HCT116 (cell line): ENCODE data around the gene WWOX. TPM values are rescaled to one million over a fixed set of nuclear protein-coding genes. Genes with fewer than 3 reads are reported as not detected.

Experiments
- ATAC-seq: fragments of 200-7000 bp; cut with Tn5 transposase; 2 replicates; pipeline ENCODE4 v1.9.1; 2020; ENCODE audit warnings: mild to moderate bottlenecking, moderate library complexity
- BruUV-seq: library from RNA; stranded (reverse); fragments of 400-500 nt; replicated peaks from 2 replicates; lab custom pipeline; 2021; lab: Mats Ljungman, UMichigan
- CTCF ChIA-PET: fragments of 300-600 bp; sonication (Branson Sonifier 250); formaldehyde crosslinking; loops from one replicate; lab custom pipeline; 2021; ENCODE audit warnings: antibody characterized with exemption; lab: Charles Lee
- POLR2A ChIA-PET: fragments of 300-600, 350-600 bp; sonication (Branson Sonifier 250); formaldehyde crosslinking; loops from one replicate; lab custom pipeline; 2021; ENCODE audit warnings: antibody characterized with exemption; lab: Charles Lee
- RAD21 ChIA-PET, 2 experiments: fragments of 300-600 bp; sonication (Branson Sonifier 250); formaldehyde crosslinking; loops; one replicate each; lab custom pipeline; 2023; ENCODE audit warnings: low total read pairs in 2 of 2; ENCODE audit not compliant: uncharacterized antibody in 2 of 2, unreplicated experiment in 2 of 2, low non-redundant PET in 1 of 2; lab: Charles Lee
- DNase-seq: peaks from one replicate; pipeline ENCODE4 v3.0.0-alpha.2; 2010; ENCODE audit warnings: low read depth, low spot score
- H2AFZ ChIP-seq: fragments of 200-600 bp; shearing (Covaris generic), sonication (generic); 2 replicates; pipeline ENCODE4 v1.6.1; 2017; ENCODE audit warnings: low read depth, mixed run types, mixed read lengths, antibody characterized with exemption, low read length; ENCODE audit not compliant: poor library complexity, severe bottlenecking
- H3K27ac ChIP-seq: 2 replicates; pipeline ENCODE4 v1.5.1; 2012; ENCODE audit warnings: low read depth, low read length
- H3K27me3 ChIP-seq: fragments of 200-600 bp; sonication (generic); 2 replicates; pipeline ENCODE4 v1.6.1; 2016; ENCODE audit warnings: mixed run types, low read length, mixed read lengths; ENCODE audit not compliant: insufficient read depth
- H3K36me3 ChIP-seq, 2 experiments: fragments of 200-500 bp in 1 of 2; fragments of 200-600 bp in 1 of 2; sonication (Bioruptor generic) in 1 of 2; sonication (generic) in 1 of 2; 2 replicates each; pipeline versions ENCODE4 v1.5.1 to v1.6.1; 2014 to 2016; ENCODE audit warnings: low read length in 2 of 2, inconsistent platforms in 1 of 2, mixed read lengths in 1 of 2, mixed run types in 1 of 2; ENCODE audit not compliant: insufficient read depth in 2 of 2, control insufficient read depth in 1 of 2
- H3K4me1 ChIP-seq, 2 experiments: fragments of 200-600 bp in 1 of 2; sonication (generic) in 1 of 2; 2 replicates each; pipeline versions ENCODE4 v1.5.1 to v1.6.1; 2012 to 2017; ENCODE audit warnings: low read length in 2 of 2, inconsistent platforms in 1 of 2, mild to moderate bottlenecking in 1 of 2, mixed read lengths in 1 of 2, mixed run types in 1 of 2, moderate library complexity in 1 of 2; ENCODE audit not compliant: insufficient read depth in 2 of 2, control insufficient read depth in 1 of 2
- H3K4me2 ChIP-seq: fragments of 200-600 bp; sonication (generic); 2 replicates; pipeline ENCODE4 v1.6.1; 2017; ENCODE audit warnings: mixed run types, low read length, mixed read lengths
- H3K4me3 ChIP-seq, 2 experiments: fragments of 200-600 bp in 1 of 2; sonication (generic) in 1 of 2; replicated peaks in 1 of 2; 2 replicates each; pipeline ENCODE4 v1.5.1; 2011 to 2016; ENCODE audit warnings: low read length in 2 of 2, control low read depth in 1 of 2, low read depth in 1 of 2, mild to moderate bottlenecking in 1 of 2, mixed read lengths in 1 of 2, mixed run types in 1 of 2
- H3K79me2 ChIP-seq: fragments of 200-600 bp; sonication (generic); 2 replicates; pipeline ENCODE4 v1.6.1; 2017; ENCODE audit warnings: mild to moderate bottlenecking, mixed run types, low read length, moderate library complexity, mixed read lengths; ENCODE audit not compliant: insufficient read depth
- H3K9ac ChIP-seq: fragments of 200-600 bp; sonication (generic); 2 replicates; pipeline ENCODE4 v1.6.1; 2016; ENCODE audit warnings: low read length, mixed read lengths
- H3K9me2 ChIP-seq: fragments of 200-600 bp; sonication (generic), shearing (Covaris generic); 2 replicates; pipeline ENCODE4 v1.6.1; 2017; ENCODE audit warnings: mixed run types, mild to moderate bottlenecking, moderate library complexity; ENCODE audit not compliant: insufficient read depth
- H3K9me3 ChIP-seq, 2 experiments: fragments of 200-500 bp in 1 of 2; fragments of 200-600 bp in 1 of 2; sonication (Bioruptor generic) in 1 of 2; sonication (generic) in 1 of 2; 2 replicates each; pipeline ENCODE4 v1.6.1; 2014 to 2017; ENCODE audit warnings: low read length in 2 of 2, mixed read lengths in 2 of 2, inconsistent platforms in 1 of 2, low read depth in 1 of 2, mild to moderate bottlenecking in 1 of 2, mixed run types in 1 of 2, moderate library complexity in 1 of 2; ENCODE audit not compliant: control insufficient read depth in 1 of 2, insufficient read depth in 1 of 2
- H4K20me1 ChIP-seq: fragments of 200-600 bp; sonication (generic), shearing (Covaris generic); 2 replicates; pipeline ENCODE4 v1.6.1; 2017; ENCODE audit warnings: mixed run types, mild to moderate bottlenecking, moderate library complexity; ENCODE audit not compliant: insufficient read depth
- ATF3 ChIP-seq: IDR thresholded peaks from 2 replicates; pipeline ENCODE4 v1.6.1; 2012
- CTCF ChIP-seq, 3 experiments: fragments of 200-600 bp in 1 of 3; sonication (generic) in 1 of 3; IDR thresholded peaks in 2 of 3; conservative IDR thresholded peaks in 1 of 3; 2 replicates each; pipeline ENCODE4 v1.5.1; 2012 to 2017; ENCODE audit warnings: low read depth in 2 of 3, low read length in 2 of 3, antibody characterized with exemption in 1 of 3, borderline replicate concordance in 1 of 3, control low read depth in 1 of 3, mild to moderate bottlenecking in 1 of 3, mixed read lengths in 1 of 3, mixed run types in 1 of 3, moderate library complexity in 1 of 3; ENCODE audit not compliant: insufficient read depth in 1 of 3
- EGR1 ChIP-seq: IDR thresholded peaks from 2 replicates; pipeline ENCODE4 v1.6.1; 2012; ENCODE audit warnings: low read depth
- ELF1 ChIP-seq: IDR thresholded peaks from 2 replicates; pipeline ENCODE4 v1.6.1; 2012; ENCODE audit warnings: low read depth, borderline replicate concordance
- EZH2 ChIP-seq: fragments of 200-600 bp; sonication (generic); IDR thresholded peaks from 2 replicates; pipeline ENCODE4 v1.6.1; 2017; ENCODE audit warnings: antibody characterized with exemption, mixed run types
- JUND ChIP-seq: IDR thresholded peaks from 2 replicates; pipeline ENCODE4 v1.6.1; 2012
- POLR2AphosphoS5 ChIP-seq: IDR thresholded peaks from 2 replicates; pipeline ENCODE4 v1.6.1; 2011; ENCODE audit warnings: mild to moderate bottlenecking, low read depth, low read length, moderate library complexity
- SIN3A ChIP-seq: IDR thresholded peaks from 2 replicates; pipeline ENCODE4 v1.6.1; 2012; ENCODE audit warnings: low read depth
- SRF ChIP-seq: IDR thresholded peaks from 2 replicates; pipeline ENCODE4 v1.6.1; 2012; ENCODE audit warnings: low read depth
- TCF7L2 ChIP-seq: IDR thresholded peaks from 2 replicates; pipeline ENCODE4 v1.7.0; 2011; ENCODE audit warnings: borderline replicate concordance, inconsistent platforms; ENCODE audit not compliant: insufficient read depth, insufficient read length; ENCODE audit errors: extremely low read depth
- ZFX ChIP-seq: fragments of 450-650 bp; IDR thresholded peaks from 2 replicates; pipeline ENCODE4 v1.6.1; 2017
- intact Hi-C: fragments of 100-400 bp; cut with micrococcal nuclease; formaldehyde crosslinking; loops from 2 replicates; pipeline ENCODE4 v1.10.0; 2022
- total RNA-seq: library from RNA; stranded (reverse); gene quantifications from one replicate; pipeline ENCODE4 v1.2.1, GENCODE V29; 2021; ENCODE audit not compliant: unreplicated experiment

Gene WWOX
- total RNA-seq, 1 experiment from 2014 or later: 13.7 TPM

- H3K9me2 ChIP-seq: no peaks in the 10 kb centered on the region
- TF ChIP-seq EGR1 (no peak), CTCF (IDR thresholded peaks at IDR 0.05 in 2 of 3, conservative IDR thresholded peaks at IDR 0.05 in 1 of 3; ENCODE audit: borderline replicate concordance in 1 of 3, insufficient read depth in 1 of 3, low read depth in 2 of 3, low read length in 2 of 3) (no peak), POLR2AphosphoS5 (no peak), EZH2 (no peak)
- H3K36me3 ChIP-seq: no peaks in the 10 kb centered on the region
- no peaks in the 10 kb centered on the region for H3K4me1 ChIP-seq
- CTCF ChIA-PET: no interaction called here
- BruUV-seq: no TSS peak
- H4K20me1 ChIP-seq: no peaks in the 10 kb centered on the region
- no peaks in the 10 kb centered on the region for H3K27me3 ChIP-seq
- RAD21 ChIA-PET: no interaction called here
- H3K27ac ChIP-seq: no peak overlapping the region
- H3K9ac ChIP-seq: no peak overlapping the region
- no peak for DNase-seq
- no peak overlapping the region for H2AFZ ChIP-seq
- no peak overlapping the region for H3K4me3 ChIP-seq
- no peak for ATAC-seq
- no peak overlapping the region for H3K4me2 ChIP-seq
- no peaks in the 10 kb centered on the region for H3K9me3 ChIP-seq
- intact Hi-C loops: no loop called here
- no peaks in the 10 kb centered on the region for H3K79me2 ChIP-seq
- POLR2A ChIA-PET: no interaction called here
Observed at GRCh38 chr16:78484509-78485058, 385.1 kb downstream of the WWOX start.

GRCh38 chr16:78485188-78485916 lies 385.9 kb downstream of the WWOX start:
- H4K20me1 ChIP-seq: no peaks in the 10 kb centered on the region
- ChIA-PET POLR2A (no interaction called here), RAD21 (no interaction called here), CTCF (no interaction called here)
- no peak overlapping the region for H3K27ac ChIP-seq
- BruUV-seq: no TSS peak
- H3K4me1 ChIP-seq: no peaks in the 10 kb centered on the region
- H3K9me3 ChIP-seq: no peaks in the 10 kb centered on the region
- no peaks in the 10 kb centered on the region for H3K79me2 ChIP-seq
- no peak overlapping the region for H3K4me3 ChIP-seq
- H3K9ac ChIP-seq: no peak overlapping the region
- intact Hi-C loops: no loop called here
- H3K27me3 ChIP-seq: no peaks in the 10 kb centered on the region
- TF ChIP-seq ELF1 (no peak), ATF3 (no peak), TCF7L2 (no peak), JUND (no peak), SRF (no peak), ZFX (no peak), EZH2 (no peak), EGR1 (no peak), SIN3A (no peak)
- no peaks in the 10 kb centered on the region for H3K36me3 ChIP-seq
- ATAC-seq (no peak), DNase-seq (no peak)
- H3K9me2 ChIP-seq: no peaks in the 10 kb centered on the region
- H2AFZ ChIP-seq: no peak overlapping the region
- H3K4me2 ChIP-seq: no peak overlapping the region
